Suprapubic skin (tissue), 3 donors: ENCODE results near the gene HRH2.

Experiments
- EP300 ChIP-seq: sonication (generic); formaldehyde crosslinking; IDR thresholded peaks from one replicate; pipeline ENCODE4 v1.6.1; 2017; ENCODE audit warnings: antibody characterized with exemption
- POLR2A ChIP-seq, 2 donors: fragments of 450-650 bp; IDR thresholded peaks; one replicate each; pipeline ENCODE4 v1.6.1; 2017; ENCODE audit warnings: antibody characterized with exemption in 2 of 2, mild to moderate bottlenecking in 2 of 2, moderate library complexity in 2 of 2
- TF ChIP-seq, protein P1 (sequence below), 2 donors: fragments of 200-600 bp in 1 of 2; fragments of 450-650 bp in 1 of 2; sonication (generic) in 1 of 2; IDR thresholded peaks; one replicate each; pipeline ENCODE4 v1.5.1; 2016 to 2019; ENCODE audit warnings: antibody characterized with exemption in 2 of 2, mild to moderate bottlenecking in 1 of 2, moderate library complexity in 1 of 2

GRCh38 chr5:175712313-175712680 is 54.4 kb downstream of the HRH2 start:
- TF ChIP-seq POLR2A (IDR thresholded peaks at IDR 0.05) (no peak), EP300 (no peak)
- TF ChIP-seq, protein P1, sequence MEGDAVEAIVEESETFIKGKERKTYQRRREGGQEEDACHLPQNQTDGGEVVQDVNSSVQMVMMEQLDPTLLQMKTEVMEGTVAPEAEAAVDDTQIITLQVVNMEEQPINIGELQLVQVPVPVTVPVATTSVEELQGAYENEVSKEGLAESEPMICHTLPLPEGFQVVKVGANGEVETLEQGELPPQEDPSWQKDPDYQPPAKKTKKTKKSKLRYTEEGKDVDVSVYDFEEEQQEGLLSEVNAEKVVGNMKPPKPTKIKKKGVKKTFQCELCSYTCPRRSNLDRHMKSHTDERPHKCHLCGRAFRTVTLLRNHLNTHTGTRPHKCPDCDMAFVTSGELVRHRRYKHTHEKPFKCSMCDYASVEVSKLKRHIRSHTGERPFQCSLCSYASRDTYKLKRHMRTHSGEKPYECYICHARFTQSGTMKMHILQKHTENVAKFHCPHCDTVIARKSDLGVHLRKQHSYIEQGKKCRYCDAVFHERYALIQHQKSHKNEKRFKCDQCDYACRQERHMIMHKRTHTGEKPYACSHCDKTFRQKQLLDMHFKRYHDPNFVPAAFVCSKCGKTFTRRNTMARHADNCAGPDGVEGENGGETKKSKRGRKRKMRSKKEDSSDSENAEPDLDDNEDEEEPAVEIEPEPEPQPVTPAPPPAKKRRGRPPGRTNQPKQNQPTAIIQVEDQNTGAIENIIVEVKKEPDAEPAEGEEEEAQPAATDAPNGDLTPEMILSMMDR (IDR thresholded peaks at IDR 0.05): no peak
